Ovary (tissue), 3 donors: ENCODE measurements around the gene ARHGEF35.
"Not testable (repeated sequence)": the region's sequence is repeated elsewhere in the genome, so short reads cannot be mapped to it uniquely, and the experiment has no call there.

Experiments
- CTCF ChIP-seq, 3 donors: fragments of 450-650 bp in 2 of 3; fragments of 200-600 bp in 1 of 3; IDR thresholded peaks; one replicate each; pipeline versions ENCODE4 v1.5.1 to v1.8.0; 2016 to 2022; ENCODE audit warnings: antibody characterized with exemption in 3 of 3, mild to moderate bottlenecking in 1 of 3
- EP300 ChIP-seq: sonication (generic); formaldehyde crosslinking; IDR thresholded peaks from one replicate; pipeline ENCODE4 v1.6.1; 2017; ENCODE audit warnings: antibody characterized with exemption
- POLR2A ChIP-seq: fragments of 450-650 bp; IDR thresholded peaks from one replicate; pipeline ENCODE4 v1.6.1; 2017; ENCODE audit warnings: antibody characterized with exemption, mild to moderate bottlenecking, moderate library complexity
- donor health status: DM: no; HTN: no; CAD: no.

- TF ChIP-seq CTCF (IDR thresholded peaks at IDR 0.05); EP300; POLR2A: not testable (repeated sequence)
These were observed 43.7 kb upstream of the ARHGEF35 start, which contains the start of gene OR2A42 for GRCh38 chr7:144239365-144239764.
